CD4-positive, alpha-beta T cell treated with Interleukin-10 for 1 hour (primary cell): ENCODE measurements around the gene TCF19.
"Not testable (repeated sequence)": the region's sequence is repeated elsewhere in the genome, so short reads cannot be mapped to it uniquely, and the experiment has no call there.

Experiments used
- DNase-seq: peaks from one replicate; pipeline ENCODE4 v3.0.0-alpha.2; 2020

Gene TCF19

DNA sequence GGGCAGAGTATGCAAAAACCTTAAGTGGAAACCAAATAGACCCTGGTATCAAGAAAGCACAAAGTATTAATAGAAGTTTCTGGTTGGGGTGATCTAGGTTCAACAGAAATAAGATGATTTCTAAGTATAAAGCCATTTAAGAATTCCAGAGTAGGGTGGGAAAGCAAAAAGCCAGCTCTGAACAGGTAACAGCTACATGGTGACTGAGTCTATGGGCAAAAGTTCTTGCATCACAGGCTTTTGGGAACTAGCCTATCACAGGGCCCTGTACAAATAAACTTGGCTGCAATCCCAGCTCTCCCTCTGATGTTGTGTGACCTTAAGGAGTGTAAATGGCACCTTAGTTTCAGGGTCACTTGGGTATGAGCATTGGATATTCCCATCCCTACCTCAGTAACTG, 5.5 kb downstream of the TCF19 start:
- no peak for DNase-seq

DNA sequence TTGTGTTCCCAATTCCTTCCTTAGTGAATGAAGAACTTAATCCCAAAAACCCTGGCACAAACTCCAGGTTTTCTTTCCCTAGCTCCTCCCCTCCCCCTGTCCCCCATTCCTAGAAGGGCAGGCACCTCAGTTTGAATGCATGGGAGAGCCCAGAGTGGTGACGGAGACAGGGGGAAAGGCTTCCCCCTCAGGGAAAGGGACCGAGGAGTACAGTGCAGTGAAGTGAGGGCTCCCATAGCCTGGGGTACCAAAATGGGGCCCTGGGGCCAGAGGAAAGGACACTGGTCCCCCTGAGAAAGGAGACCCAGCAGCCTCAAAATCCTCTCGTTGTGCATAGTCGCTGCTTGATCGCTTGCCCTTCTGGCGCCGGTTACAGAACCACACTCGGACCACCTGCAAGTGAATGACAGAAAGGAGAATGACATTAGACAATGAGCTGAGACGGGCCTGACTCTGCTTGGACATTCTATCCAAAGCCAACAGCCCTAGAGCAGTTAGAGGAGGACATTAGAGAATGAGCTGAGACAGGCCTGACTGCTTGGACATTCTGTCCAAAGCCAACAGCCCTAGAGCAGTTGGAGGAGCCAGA, 6.2 kb downstream of the TCF19 start:
- not testable (repeated sequence) for DNase-seq

DNA sequence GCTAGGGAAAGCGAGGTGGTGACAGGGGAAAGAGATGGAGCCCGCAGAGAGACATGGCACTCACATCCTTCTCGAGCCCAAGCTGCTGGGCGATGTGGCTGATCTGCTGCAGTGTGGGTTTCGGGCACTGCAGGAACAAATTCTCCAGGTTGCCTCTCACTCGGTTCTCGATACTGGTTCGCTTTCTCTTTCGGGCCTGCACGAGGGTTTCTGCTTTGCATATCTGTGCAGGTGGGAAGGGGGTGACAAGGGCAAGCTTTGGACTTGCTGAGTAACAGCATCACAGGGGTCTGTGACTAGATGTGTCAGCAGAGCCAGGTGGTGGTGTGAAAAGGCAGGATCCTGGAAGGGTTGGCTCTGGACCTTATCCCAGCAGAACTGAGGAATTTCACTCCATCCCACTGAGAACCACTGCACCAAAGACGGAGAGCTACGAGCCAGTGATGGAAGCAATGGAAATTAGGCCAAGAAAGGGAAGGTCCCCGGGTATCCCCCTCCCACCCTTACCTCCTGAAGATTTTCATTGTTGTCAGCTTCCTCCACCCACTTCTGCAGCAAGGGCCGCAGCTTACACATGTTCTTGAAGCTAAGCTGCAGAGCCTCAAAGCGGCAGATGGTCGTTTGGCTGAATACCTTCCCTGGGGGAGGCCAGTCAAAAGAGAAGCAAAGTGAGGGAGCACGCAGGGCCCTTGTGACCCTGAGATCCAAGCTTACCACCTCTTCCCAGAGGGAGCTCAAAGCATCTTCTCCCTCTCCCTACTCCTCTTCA, 6.9 kb downstream of the TCF19 start:
- DNase-seq: not testable (repeated sequence)

DNA sequence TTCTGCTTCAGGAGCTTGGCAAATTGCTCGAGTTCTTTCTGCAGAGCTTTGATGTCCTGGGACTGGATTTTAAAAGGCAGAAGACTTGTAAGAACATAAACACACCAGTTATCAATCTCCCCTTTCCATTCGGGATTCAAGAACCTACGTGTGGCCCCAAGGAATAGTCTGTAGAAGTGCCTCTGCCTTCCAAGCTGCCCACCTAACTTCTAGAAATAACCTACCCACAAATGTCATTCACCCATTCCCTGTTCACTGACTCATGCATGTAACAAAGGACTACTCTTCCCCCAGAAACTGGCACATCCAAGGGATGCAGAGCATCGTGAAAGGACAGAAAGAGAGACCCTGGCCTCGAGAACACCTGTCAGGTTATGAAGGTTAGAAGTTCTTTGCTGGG, 7.6 kb downstream of the TCF19 start:
- DNase-seq: no peak

DNA sequence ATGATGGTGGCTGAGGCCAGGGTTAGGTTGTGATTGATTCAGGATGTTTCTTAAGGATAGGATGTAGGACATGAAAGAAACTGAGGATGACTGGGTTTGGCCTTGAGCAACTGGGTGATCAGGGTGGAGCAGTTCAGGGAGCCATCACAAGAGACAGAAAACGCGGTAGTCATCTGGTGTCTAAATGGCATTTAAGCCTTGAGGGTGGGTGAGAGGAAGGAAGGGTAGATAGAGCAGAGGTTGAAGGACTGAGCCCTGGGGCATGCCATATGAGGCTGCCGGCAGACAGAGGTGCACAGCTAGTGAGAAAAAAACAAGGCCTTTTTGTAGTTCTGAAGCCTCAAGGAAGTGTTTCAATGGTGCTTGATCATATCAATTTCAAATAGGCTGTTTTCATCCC, 10.2 kb downstream of the TCF19 start:
- no peak for DNase-seq

DNA sequence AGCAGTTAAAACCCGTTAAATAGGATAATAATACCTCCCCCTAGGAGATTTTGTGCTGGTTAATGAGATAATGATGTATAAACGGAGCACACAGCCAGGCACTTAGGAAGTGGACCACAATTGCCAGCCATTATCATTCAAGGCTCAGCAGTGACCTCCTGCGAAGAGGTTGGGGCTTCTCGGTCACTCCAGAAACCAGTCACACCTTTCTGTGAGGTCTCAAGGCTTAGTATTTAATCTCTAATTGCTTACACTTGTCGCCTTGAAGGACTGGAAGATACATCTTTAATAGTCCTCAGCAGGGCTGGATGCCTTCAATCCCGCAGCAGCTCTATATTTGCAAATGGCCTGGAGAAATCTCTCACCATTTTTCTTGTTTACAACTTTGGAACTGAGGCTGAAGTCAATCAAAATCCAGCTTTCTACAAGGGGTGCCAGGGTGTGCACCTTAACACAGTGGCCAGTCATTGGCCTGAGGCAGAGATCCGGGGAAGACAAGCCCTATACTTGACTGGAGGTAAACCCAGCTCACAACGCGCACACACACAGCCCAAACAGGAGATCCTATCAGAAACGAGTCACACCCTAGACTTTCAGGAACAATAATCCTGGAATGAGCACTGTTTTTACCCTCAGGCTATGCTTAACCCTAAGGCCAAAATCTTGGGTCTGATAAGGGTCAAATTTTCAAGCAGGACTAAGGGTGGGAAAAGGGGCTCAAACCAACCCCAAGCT, 10.9 kb downstream of the TCF19 start:
- no peak for DNase-seq

DNA sequence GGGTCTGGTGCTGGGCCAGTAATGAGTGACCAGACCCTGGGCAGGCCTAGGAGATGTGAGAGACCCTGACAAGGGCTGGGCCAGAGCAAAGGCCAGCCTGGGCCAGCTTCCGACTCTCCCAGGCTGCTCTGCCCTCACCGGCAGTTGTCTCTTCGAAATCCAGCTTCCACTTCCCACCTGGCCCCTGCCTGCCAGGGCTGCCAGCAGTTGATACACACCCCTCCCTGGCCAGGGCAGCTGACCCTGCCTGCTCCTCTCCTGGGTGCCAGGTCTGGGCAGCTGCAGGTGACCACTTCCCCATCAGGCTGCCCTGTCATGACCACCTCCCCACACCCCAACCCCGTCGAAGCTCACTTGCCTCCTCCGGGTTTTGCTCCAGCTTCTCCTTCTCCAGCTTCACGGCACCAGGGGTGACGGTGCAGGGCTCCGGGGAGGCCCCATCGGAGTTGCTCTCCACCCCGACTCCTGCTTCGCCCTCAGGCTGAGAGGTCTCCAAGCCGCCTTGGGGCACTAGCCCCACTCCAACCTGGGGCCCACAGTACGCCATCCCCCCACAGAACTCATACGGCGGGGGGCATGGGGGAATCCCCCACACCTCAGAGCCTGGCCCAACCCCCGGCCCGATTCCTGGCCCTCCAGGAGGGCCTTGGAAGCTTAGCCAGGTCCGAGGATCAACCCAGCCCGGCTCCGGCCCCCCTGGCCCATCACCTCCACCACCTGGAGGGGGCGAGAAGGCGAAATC, 11.6 kb downstream of the TCF19 start:
- DNase-seq: not testable (repeated sequence)

DNA sequence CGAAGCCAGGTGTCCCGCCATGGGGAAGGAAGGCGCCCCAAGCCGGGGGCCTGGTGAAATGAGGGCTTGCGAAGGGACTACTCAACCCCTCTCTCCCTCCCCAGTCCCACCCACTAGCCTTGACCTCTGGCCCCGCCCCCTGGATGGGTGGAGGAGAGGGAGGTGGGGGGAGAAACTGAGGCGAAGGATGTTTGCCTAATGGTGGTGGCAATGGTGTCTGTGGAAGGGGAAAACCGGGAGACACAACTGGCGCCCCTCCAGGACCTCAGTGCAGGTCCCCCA, 12.2 kb downstream of the TCF19 start, which contains the start of gene POU5F1:
TSS of gene POU5F1 (minus strand) at position 83 of the 282 bp plus-strand sequence. CDS start at position 21, 62 bp downstream.
- no peak for DNase-seq

DNA sequence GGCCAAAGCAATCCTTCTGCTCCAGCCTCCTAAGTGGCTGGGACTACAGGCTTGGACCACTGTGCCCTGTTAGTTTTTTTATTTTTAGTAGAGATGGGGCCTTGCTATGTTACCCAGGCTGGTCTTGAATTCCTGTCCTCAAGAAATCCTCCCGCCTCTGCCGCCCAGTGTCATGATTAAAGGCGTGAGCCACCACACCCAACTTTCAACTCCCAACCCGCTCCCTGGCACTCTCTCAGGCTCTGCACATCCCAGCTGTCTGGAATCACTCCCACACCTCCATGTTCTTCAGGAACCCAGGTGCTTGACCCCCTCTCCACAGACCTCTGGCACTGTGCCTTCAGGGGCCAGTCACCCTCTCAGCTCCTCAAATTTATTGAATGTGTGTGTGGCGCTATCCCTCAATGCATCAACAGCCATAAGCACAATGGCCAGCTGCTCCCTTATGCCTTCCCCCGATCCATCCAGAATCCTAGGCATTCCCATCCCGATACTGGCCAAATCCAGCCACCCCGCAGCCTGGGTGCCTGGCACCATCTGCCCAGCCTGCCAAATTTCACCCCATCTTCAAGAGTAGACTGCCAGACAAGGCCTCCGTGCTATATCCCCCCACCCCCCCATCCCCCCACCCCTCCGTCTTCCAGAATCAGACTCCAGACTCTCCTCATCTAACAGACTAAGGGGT, 12.7 kb downstream of the TCF19 start:
- DNase-seq: no peak

DNA sequence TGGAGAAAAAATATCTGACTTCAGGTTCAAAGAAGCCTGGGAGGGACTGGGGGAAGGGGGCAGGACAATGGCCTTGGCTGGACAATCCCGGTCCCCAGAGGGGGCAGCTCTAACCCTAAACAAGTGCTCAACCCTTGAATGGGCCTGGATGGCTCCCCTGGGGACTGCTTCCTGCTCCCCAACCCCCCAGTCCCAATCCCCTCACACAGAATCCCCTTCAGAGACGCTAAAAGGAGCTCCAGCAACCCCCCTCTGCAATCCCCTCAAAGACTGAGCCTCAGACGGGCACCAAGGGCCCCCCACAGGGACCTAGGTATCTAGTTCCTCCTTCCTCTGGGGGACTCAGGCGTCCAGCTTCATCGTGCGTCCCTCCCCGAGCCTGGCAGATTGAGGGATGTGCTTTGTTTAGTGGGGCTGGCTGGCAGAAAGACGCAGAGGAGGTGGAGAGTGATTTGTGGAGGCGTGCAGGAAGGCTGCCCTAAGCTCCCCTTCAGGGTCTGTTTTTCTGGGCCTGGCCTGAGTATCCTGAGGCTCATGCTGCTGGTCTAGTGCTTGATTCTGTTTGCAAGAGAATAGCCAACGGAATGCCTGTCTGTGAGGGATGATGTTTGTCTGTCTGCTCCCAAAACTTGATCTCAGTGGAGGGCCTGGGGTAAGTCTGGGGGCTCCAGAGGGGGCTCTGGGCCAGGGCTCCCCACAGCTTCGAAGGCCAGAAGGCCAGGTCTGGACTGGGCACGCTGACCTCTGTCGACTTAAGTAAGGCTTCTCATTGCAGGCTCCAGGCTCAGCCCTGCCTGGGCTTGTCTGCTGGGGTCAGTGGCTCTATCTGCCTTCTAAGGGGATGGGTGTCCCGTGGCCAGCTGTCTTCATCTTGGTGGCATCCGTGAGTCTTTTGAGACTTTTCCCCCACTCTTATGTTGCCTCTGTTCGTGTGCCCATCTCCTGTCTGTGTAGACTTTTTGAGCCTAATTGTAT, 13.8 kb downstream of the TCF19 start:
- no peak for DNase-seq

DNA sequence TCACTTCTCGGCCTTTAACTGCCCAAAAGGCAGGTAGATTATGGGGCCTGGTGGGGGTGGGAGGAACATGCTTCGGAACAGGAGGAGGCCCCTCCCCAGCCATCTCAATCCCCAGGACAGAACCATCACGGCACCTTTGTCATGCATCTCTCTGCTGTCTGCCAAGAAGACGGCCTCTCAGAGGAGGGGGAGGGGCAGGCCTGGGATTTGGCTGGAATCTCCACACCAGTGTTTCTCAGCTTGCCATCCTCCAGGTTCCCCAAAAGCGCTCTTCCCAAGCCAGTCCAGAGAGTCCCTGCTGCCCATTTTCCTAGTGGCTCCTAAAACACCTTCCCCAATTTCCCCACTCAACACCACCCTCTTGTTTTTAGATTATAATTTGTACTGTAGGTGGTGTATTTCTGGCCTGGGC, 14.6 kb downstream of the TCF19 start:
- no peak for DNase-seq

DNA sequence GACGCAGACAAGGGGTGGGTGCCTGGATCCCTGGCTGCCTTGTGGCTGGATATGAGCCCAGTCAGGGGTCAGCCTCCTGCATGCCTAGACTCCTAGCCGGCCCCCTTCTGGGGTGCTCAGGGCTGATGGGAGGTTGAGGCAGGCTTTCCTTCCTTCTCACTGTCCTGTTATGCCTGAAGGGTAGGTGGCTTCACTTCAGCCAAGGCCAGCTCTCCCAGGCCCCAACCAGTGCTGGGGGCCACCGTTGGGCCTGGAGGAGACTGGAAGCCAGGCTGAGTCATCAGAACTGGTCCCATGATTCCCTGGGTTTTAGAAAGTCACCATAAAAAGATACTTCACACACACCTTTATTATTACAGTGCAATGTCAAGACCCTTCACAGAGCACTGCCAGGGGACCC, 15.0 kb downstream of the TCF19 start:
- DNase-seq: no peak

DNA sequence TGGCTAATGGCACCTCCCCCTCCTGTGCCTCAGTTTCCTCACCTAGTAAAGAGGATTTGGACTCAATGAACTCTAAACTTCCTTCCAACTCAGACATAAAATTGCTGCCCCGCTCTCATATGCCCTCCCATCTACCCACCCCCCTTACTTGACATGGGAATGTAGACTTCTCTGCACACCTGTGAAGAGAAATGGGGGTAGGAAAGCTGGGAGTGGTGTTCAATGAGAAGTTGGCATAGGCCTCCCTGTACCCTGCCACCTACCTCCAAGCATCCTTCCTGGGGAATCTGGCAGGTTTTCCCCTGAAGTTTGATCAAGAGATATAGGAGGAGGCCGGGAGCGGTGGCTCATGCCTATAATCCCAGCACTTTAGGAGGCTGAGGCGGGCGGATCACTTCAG, 16.0 kb downstream of the TCF19 start:
- DNase-seq: no peak

DNA sequence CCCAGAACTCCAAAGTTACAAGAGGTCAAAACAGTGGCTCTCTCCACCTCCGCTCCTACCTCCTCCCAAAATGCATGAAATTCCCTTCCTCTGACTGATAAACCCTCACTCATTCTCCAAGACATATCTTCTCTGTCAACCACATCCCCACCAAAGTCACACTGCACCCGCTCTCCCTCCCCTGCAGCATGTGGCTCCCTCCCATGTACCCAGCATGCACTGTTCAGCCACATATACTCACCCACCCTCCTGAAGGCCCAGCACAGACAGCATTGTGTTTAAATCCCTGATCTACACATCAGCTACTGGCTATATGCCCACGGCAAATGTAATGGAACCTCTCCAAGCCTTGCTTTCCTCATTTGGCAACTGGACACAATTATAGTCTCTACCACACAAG, 17.6 kb downstream of the TCF19 start:
- DNase-seq: no peak

DNA sequence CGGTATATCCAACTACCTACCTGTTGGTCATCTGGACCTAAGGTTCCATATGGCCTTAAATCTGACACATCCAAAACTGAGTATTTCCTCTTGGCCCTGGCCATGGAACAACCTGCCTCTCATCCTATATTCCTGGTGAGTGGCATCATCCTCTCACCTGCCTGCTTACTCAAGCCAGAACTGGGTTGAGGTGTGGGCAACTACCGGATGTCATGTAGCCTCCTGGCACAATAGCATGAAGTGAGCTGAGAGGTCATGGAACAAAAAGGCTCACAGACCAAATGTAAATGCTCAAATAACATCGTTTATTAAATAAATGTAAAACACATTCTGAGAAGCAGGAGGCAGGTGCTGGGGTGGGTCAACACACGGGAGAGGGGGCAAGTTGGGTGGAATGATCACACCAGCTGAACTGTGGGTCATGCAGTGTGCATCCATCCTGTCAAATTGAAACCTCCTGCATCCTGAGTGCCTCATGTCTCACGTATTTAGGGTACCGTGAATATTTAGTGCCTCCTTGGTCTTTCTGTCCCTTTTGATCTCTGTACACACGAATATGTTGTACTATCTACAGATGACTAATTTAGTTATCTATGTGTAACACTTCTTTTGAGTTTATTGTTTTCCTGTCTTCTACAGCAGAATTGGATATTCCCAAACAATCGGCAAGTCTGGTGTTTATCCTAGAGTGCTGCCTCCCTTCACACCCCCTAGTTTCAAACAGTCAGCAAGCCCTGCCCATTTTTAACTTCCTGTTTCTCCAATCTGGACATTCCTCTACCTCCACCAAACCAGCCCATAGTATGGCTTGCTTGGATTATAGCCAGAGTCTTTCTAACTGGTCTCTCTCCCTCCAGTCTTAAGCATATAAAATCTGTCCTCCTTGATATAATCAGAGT, 20.0 kb downstream of the TCF19 start:
- DNase-seq: no peak

DNA sequence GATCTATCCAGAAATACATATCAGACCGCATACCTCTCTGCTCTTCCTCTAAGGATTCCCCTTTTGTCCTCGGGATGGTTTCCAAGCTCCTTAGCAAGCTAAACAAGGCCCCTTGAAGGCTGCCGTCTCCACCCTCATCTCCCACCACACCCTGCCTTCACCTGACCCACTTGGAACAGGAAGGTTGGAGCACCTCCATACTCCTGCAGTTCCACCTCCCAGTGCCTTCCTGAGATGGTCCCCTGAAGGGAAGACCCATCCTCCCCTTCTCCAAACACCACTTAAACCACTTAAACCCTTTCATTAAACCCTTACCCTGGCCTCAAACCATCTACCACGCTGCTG, 20.6 kb downstream of the TCF19 start:
- no peak for DNase-seq

DNA sequence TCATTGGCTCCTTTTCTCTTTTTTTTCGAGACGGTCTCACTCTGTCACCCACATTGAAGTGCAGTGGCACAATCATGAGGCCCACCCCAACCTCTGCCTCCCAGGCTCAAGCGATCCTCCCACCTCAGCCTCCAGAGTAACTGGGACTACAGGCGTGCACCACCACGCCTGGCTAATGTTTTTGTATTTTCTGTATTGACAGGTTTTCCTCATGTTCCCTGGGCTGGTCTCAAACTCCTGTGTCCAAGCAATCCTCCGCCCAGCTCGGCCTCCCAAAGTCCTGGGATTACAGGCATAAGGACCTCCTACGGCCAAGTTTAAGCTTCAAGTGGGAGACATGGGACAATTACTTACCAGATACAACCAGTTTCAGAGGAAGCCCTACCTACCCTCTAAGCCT, 21.5 kb downstream of the TCF19 start:
- no peak for DNase-seq

DNA sequence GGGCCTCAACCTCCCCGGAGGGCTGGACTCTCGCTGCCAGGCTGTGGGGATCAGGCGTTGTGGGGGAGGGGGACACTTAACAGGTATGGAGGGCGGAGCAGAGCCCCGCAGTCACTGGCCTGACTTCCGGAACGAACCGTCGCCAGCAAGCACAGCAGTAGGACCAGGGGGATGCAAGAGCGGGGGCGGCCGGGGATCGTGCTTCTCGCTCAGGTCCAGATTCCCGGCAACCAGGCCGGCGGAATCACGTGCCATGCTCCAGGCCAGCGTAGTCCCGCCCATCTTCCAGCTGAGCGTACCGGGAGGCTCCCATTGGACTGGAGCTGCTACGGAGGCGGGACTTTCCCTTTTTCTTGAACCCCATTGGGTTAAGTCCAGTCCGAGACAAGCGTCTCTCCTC, 22.1 kb downstream of the TCF19 start:
- DNase-seq: peak; percentile 81

DNA sequence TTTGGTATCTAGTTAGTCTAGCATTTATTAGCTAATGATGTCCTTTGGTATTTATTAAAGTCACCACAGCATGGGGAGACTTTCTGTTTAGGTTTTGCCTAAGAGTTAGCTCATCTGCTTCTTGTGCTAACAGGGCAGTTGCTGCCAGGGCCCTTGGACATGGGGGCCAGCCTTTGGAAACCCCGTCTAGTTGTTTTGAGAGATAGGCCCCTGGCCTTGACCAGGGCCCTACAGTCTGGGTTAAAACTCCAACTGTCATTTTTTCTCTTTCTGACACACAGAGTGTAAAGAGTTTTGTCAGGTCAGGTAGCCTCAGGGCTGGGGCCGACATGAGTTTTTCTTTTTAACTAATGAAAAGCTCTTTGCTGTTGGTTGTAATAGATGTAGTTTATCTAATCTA, 24.9 kb downstream of the TCF19 start:
- not testable (repeated sequence) for DNase-seq

DNA sequence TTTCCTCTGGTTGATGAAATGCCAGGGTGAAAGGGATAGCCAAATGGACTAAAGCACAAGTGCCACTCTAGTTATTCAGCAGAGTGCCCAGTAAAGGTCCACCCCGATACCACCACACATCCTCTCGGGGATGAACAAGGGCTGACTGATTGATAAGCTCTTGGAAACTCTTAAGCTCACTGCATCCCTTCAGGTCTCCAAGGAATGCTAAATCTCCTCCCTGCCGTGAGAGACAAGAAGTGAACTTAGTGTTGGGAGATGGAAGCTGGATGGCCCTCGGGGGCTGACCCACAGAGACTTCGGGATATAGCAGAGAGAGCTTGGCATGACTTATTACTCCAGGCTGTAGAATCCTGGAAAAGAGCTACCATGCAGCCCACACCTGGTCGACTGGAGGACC, 25.5 kb downstream of the TCF19 start:
- DNase-seq: not testable (repeated sequence)

DNA sequence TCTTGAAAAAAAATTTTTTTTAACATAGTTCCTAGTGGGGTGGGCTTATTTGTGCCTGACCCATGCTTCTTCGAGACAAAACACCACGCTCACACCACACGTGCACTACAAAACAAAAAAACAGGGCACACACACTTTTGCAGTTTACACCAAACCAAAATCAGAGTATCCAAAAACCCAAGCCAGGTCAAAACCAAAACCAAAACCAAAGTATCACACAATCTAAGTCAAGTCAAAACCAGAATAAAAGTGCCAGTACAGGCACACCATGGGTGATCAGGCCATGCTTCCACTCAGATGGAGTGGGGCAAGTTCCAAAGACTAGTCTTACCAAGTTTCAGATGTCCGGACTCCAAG, 27.3 kb downstream of the TCF19 start:
- DNase-seq: not testable (repeated sequence)
